ENCODE results near the gene PDCD6IP.
"Not testable (repeated sequence)": the region's sequence is repeated elsewhere in the genome, so short reads cannot be mapped to it uniquely, and the experiment has no call there.

PDCD6IP gene

GRCh38 chr3:33798418-33799201 lies at the start of gene PDCD6IP:
PDCD6IP (plus strand) TSS chr3:33798630; CDS start chr3:33798729, 99 bp downstream.
- peak; percentile 91 for DNase-seq

GRCh38 chr3:33749546-33750210 lies 48.8 kb upstream of the PDCD6IP start:
- no peak for DNase-seq

- no peak for DNase-seq
These were observed 48.2 kb upstream of the PDCD6IP start for GRCh38 chr3:33750211-33750548.

- no peak for DNase-seq
These were observed 47.1 kb upstream of the PDCD6IP start for GRCh38 chr3:33751336-33751735.

GRCh38 chr3:33754391-33754790 lies 44.0 kb upstream of the PDCD6IP start:
- DNase-seq, result not testable (repeated sequence)

- no peak for DNase-seq
These were observed 40.1 kb upstream of the PDCD6IP start for GRCh38 chr3:33758281-33758680.

- no peak for DNase-seq
These were observed 39.6 kb upstream of the PDCD6IP start for GRCh38 chr3:33758864-33759263.

GRCh38 chr3:33768578-33769330 lies 29.7 kb upstream of the PDCD6IP start:
- DNase-seq, result no peak

- DNase-seq, result no peak
These were observed 24.8 kb upstream of the PDCD6IP start for GRCh38 chr3:33773637-33774036.

GRCh38 chr3:33775363-33775762 lies 23.1 kb upstream of the PDCD6IP start:
- DNase-seq, result no peak

- no peak for DNase-seq
These were observed 20.4 kb upstream of the PDCD6IP start for GRCh38 chr3:33777996-33778395.

GRCh38 chr3:33779751-33780150 lies 18.7 kb upstream of the PDCD6IP start:
- DNase-seq, result no peak

- not testable (repeated sequence) for DNase-seq
These were observed 17.0 kb upstream of the PDCD6IP start for GRCh38 chr3:33781413-33781812.

GRCh38 chr3:33786565-33787327 lies 11.7 kb upstream of the PDCD6IP start:
- no peak for DNase-seq

GRCh38 chr3:33787328-33788009 lies 11.0 kb upstream of the PDCD6IP start:
- peak; percentile 73 for DNase-seq

GRCh38 chr3:33789183-33789954 lies 9.1 kb upstream of the PDCD6IP start:
- DNase-seq, result no peak

- DNase-seq, result no peak
These were observed 8.3 kb upstream of the PDCD6IP start for GRCh38 chr3:33790091-33790490.

GRCh38 chr3:33791477-33792166 lies 6.8 kb upstream of the PDCD6IP start:
- peak; percentile 94 for DNase-seq

GRCh38 chr3:33792167-33792892 lies 6.1 kb upstream of the PDCD6IP start:
- no peak for DNase-seq

GRCh38 chr3:33795131-33795530 lies 3.3 kb upstream of the PDCD6IP start:
- no peak for DNase-seq

Data from hematopoietic multipotent progenitor cell treated with erythropoietin and hydrocortisone succinate and interleukin-3 and kit ligand, for 8 days (in vitro differentiated cells).